Sigmoid colon (tissue), 7 donors: ENCODE measurements around the gene CCDC149. TPM values are rescaled to one million over a fixed set of nuclear protein-coding genes. Genes with fewer than 3 reads are reported as not detected.

Experiments used
- DNase-seq: peaks from one replicate; pipeline ENCODE4 v3.0.0-alpha.2; 2019
- H3K27ac ChIP-seq, 4 donors: fragments of 200-600 bp; sonication (generic); one replicate each; pipeline ENCODE4 v1.5.1; 2016 to 2019; ENCODE audit warnings: mild to moderate bottlenecking in 1 of 4
- H3K27me3 ChIP-seq, 3 donors: fragments of 200-600 bp; sonication (generic); one replicate each; pipeline ENCODE4 v1.5.1; 2019; ENCODE audit warnings: mild to moderate bottlenecking in 1 of 3
- H3K36me3 ChIP-seq, 4 donors: fragments of 200-600 bp; sonication (generic); one replicate each; pipeline ENCODE4 v1.5.1; 2016 to 2019
- H3K4me1 ChIP-seq, 4 donors: fragments of 200-600 bp; sonication (generic); one replicate each; pipeline ENCODE4 v1.5.1; 2017 to 2019
- H3K4me3 ChIP-seq, 4 donors: fragments of 200-600 bp; sonication (generic); one replicate each; pipeline ENCODE4 v1.5.1; 2017 to 2019; ENCODE audit warnings: mild to moderate bottlenecking in 2 of 4, moderate library complexity in 1 of 4
- H3K9me3 ChIP-seq, 4 donors: fragments of 200-600 bp in 3 of 4; sonication (generic) in 3 of 4; one replicate each; pipeline versions ENCODE4 v1.5.1 to v1.6.1; 2013 to 2019
- EP300 ChIP-seq, 4 donors: sonication (generic); formaldehyde crosslinking; IDR thresholded peaks; one replicate each; pipeline ENCODE4 v1.6.1; 2017; ENCODE audit warnings: antibody characterized with exemption in 4 of 4
- POLR2A ChIP-seq, 2 donors: fragments of 450-650 bp; IDR thresholded peaks; one replicate each; pipeline ENCODE4 v1.6.1; 2016; ENCODE audit warnings: antibody characterized with exemption in 2 of 2, mild to moderate bottlenecking in 2 of 2, moderate library complexity in 2 of 2
- POLR2AphosphoS5 ChIP-seq, 4 donors: sonication (generic); formaldehyde crosslinking; IDR thresholded peaks; one replicate each; pipeline ENCODE4 v1.6.1; 2017; ENCODE audit warnings: antibody characterized with exemption in 4 of 4
- WGBS, 2 donors: extraction: QIAGEN DNeasy Blood & Tissue Kit; methylation state at CpG; one replicate each; pipeline ENCODE4 v1.1.7; 2013; 5-methylcytosine and 5-hydroxymethylcytosine counted together
- intact Hi-C: fragments of 100-400 bp; cut with DNase I; formaldehyde crosslinking; loops from one replicate; pipeline ENCODE4 v1.15.1; 2023
- polyA plus RNA-seq, 3 donors: library from polyadenylated mRNA; stranded (reverse); fragments of 200-250 nt; gene quantifications; one replicate each; pipeline ENCODE4 v1.2.3, GENCODE V29; 2013
- small RNA-seq, 3 donors: library from RNA; depleted of rRNA; stranded (forward); fragments of <200 nt; gene quantifications; one replicate each; pipeline ENCODE3, GENCODE V24; 2016
- total RNA-seq, 4 donors: library from RNA; depleted of rRNA; stranded (reverse); fragments of >200 nt; gene quantifications; one replicate each; pipeline ENCODE4 v1.1.0, GENCODE V29; 2016
- TF ChIP-seq, protein P1 (sequence below), 4 experiments: fragments of 450-650 bp in 3 of 4; fragments of 200-600 bp in 1 of 4; IDR thresholded peaks; one replicate each; pipeline ENCODE4 v1.5.1; 2016 to 2019; ENCODE audit warnings: antibody characterized with exemption in 4 of 4, mild to moderate bottlenecking in 3 of 4, moderate library complexity in 2 of 4
- donor health status: healthy with polysubstance abuse.
- donor health status: Bipolar disorder and iron deficiency.
- donor health status: healthy.

The CCDC149 gene
- total and polyA plus RNA-seq, 7 donors: 5.8 to 21.3 (median 11.8) TPM

DNA sequence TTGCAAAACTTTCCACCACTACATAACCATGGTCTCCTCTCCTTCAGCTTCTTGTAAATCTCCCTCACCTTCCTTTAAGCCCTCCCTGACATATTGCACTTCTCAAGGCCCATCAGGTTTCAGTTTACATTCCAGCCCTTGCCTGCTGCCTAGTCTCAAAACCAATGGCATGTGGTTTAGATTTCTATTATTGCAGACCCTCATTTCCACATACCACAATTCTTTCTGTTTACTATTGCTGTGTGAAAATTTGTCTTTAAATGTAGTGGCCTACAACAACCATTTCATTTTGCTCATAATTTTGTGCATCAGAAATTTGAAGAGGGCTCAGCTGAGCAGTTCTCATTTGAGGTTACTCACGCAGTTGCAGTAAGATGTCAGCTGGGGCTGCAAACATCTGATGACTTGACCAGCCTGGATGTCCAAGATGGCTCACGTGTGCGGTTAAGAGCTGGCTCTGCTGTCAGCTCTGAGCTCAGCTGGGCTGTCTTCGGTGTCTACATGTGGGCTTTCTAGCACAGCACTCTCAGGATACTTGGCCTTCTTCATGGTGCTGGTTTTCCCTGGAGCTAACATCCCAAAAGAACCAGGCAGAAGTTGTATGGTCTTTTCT is 147.4 kb downstream of the CCDC149 start:
- Histone ChIP-seq H3K27ac (peak overlapping the region in 3 of 4 donors; percentile 17 to 64 (median 49)), H3K27me3 (no peaks in the 10 kb centered on the region), H3K4me1 (peaks cover 0 to 32% (median 12%) of the 10 kb centered on the region in 4 donors), H3K36me3 (no peaks in the 10 kb centered on the region), H3K4me3 (no peak overlapping the region), H3K9me3 (no peaks in the 10 kb centered on the region)
- no peak for DNase-seq
- intact Hi-C loops: no loop called here
- TF ChIP-seq POLR2A (IDR thresholded peaks at IDR 0.05): no peak
- no peak for TF ChIP-seq POLR2AphosphoS5 (IDR thresholded peaks at IDR 0.05)
- TF ChIP-seq EP300 (IDR thresholded peaks at IDR 0.05): no peak
- TF ChIP-seq, protein P1, sequence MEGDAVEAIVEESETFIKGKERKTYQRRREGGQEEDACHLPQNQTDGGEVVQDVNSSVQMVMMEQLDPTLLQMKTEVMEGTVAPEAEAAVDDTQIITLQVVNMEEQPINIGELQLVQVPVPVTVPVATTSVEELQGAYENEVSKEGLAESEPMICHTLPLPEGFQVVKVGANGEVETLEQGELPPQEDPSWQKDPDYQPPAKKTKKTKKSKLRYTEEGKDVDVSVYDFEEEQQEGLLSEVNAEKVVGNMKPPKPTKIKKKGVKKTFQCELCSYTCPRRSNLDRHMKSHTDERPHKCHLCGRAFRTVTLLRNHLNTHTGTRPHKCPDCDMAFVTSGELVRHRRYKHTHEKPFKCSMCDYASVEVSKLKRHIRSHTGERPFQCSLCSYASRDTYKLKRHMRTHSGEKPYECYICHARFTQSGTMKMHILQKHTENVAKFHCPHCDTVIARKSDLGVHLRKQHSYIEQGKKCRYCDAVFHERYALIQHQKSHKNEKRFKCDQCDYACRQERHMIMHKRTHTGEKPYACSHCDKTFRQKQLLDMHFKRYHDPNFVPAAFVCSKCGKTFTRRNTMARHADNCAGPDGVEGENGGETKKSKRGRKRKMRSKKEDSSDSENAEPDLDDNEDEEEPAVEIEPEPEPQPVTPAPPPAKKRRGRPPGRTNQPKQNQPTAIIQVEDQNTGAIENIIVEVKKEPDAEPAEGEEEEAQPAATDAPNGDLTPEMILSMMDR (IDR thresholded peaks at IDR 0.05): no peak
- WGBS, 2 donors: 79 to 88% methylated on average over 4 of the region's 4 CpGs

DNA sequence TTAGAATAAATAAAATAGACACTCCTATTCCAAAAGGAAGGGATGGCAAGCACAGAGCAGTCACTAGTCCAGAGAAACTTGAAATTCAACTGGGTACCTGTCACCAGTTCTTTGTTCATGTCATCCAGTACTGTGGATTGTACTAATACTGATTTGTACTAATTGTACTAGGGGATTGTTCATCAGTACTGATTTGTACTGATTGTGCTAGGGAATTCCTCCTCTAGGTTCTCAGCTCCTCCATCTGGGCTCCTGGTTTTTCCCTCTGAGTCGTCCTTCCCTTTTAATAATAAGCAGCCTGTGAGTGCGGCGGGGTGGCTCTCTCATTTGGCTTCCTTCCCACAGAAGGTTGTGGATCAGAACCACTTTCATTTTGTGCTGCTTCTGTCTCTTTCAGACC is 148.5 kb downstream of the CCDC149 start:
- no peak for DNase-seq
- H3K4me3 ChIP-seq: no peak overlapping the region
- TF ChIP-seq, protein P1 (IDR thresholded peaks at IDR 0.05): no peak
- TF ChIP-seq POLR2AphosphoS5 (IDR thresholded peaks at IDR 0.05) (no peak), POLR2A (IDR thresholded peaks at IDR 0.05) (no peak), EP300 (IDR thresholded peaks at IDR 0.05) (no peak)
- peak overlapping the region in 2 of 4 donors; percentile 17 to 64 for H3K27ac ChIP-seq
- intact Hi-C loops: no loop called here
- no peaks in the 10 kb centered on the region for H3K36me3 ChIP-seq
- no peaks in the 10 kb centered on the region for H3K9me3 ChIP-seq
- H3K27me3 ChIP-seq: no peaks in the 10 kb centered on the region
- WGBS, 2 donors: 79 to 80% methylated on average over 3 of the region's 3 CpGs
- peaks cover 0 to 23% (median 9%) of the 10 kb centered on the region in 4 donors for H3K4me1 ChIP-seq

DNA sequence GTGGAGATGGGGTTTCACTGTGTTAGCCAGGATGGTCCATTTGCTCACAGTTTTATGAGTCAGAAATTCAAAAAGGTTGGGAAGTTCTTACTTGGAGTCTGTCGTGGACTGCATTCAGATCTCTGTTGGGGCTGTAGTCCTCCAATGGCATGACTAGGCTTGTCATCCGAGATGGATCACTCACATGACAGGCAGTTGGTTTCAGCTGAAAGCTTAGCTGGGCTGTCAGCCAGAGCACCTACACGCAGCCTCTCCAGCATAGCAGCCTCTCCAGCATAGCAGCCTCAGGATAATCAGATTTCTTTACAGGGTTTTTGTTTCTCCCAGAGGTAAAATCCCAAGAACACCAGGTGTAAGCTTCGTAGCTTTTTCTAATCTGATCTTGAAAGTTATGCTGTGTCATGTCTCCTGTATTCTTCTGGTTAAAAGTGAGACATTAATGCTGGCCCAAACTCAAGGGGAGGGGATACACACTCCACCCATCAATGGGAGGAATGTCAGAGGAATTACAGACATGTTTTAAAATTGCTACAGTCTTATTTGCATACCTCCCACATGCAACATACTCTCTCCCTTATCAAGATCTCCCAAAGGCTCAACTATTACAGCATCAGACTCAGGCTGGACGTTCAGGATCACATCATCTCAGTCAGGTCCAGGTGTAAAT is 149.1 kb downstream of the CCDC149 start:
- H3K4me1 ChIP-seq: peaks cover 0 to 23% (median 9%) of the 10 kb centered on the region in 4 donors
- intact Hi-C loops: no loop called here
- peak overlapping the region in 1 of 4 donors; percentile 64 for H3K27ac ChIP-seq
- TF ChIP-seq, protein P1 (IDR thresholded peaks at IDR 0.05): no peak
- TF ChIP-seq POLR2A (IDR thresholded peaks at IDR 0.05) (no peak), POLR2AphosphoS5 (IDR thresholded peaks at IDR 0.05) (no peak), EP300 (IDR thresholded peaks at IDR 0.05) (no peak)
- 75 to 80% methylated on average over 5 of the region's 5 CpGs for WGBS, 2 donors
- H3K36me3 ChIP-seq: no peaks in the 10 kb centered on the region
- no peak overlapping the region for H3K4me3 ChIP-seq
- H3K9me3 ChIP-seq: no peaks in the 10 kb centered on the region
- no peak for DNase-seq
- H3K27me3 ChIP-seq: no peaks in the 10 kb centered on the region

Small RNAs within 50 kb of the gene (small RNA-seq; reads per million reads assigned to genes)
- 0 reads per million in 3 donors for gene AC006390.1

Other genes starting within 250 kb of the CCDC149 start
- 100 to 1,000 TPM in 2 of 4 donors, 10 to 100 TPM in 2; 45.3 to 164 (median 95.4) TPM for gene SOD3, start 117.5 kb downstream of the CCDC149 start, total RNA-seq
- 10 to 100 TPM in 1 of 3 donors, 1 to 10 TPM in 2; 3.2 to 28.9 (median 9.6) TPM for gene SOD3, start 117.5 kb downstream of the CCDC149 start, polyA plus RNA-seq
- gene LGI2, start 117.9 kb upstream of the CCDC149 start, total RNA-seq: 1 to 10 TPM; 1.2 to 6.7 (median 3.5) TPM
- gene LGI2, start 117.9 kb upstream of the CCDC149 start, polyA plus RNA-seq: 1 to 10 TPM in 1 of 3 donors, under 1 TPM in 1, not detected in 1; 0.23 to 1.1 TPM
- 10 to 100 TPM in 1 of 4 donors, 1 to 10 TPM in 3; 7.9 to 10.0 (median 8.6) TPM for gene SEPSECS, start 247.4 kb upstream of the CCDC149 start, total RNA-seq
- gene SEPSECS, start 247.4 kb upstream of the CCDC149 start, polyA plus RNA-seq: 10 to 100 TPM in 1 of 3 donors, 1 to 10 TPM in 2; 4.5 to 11.1 (median 5.4) TPM